Stimulated activated CD8-positive, alpha-beta memory T cell treated with anti-CD3 and anti-CD28 coated beads, Interleukin-4, amount 100 ng/mL, for 48 hours (primary cell): ENCODE measurements around the gene MCCC2.
"Not testable (repeated sequence)": the region's sequence is repeated elsewhere in the genome, so short reads cannot be mapped to it uniquely, and the experiment has no call there.

Experiments
- DNase-seq: peaks from one replicate; pipeline ENCODE4 v3.0.0-alpha.2; 2020

MCCC2 gene

DNA sequence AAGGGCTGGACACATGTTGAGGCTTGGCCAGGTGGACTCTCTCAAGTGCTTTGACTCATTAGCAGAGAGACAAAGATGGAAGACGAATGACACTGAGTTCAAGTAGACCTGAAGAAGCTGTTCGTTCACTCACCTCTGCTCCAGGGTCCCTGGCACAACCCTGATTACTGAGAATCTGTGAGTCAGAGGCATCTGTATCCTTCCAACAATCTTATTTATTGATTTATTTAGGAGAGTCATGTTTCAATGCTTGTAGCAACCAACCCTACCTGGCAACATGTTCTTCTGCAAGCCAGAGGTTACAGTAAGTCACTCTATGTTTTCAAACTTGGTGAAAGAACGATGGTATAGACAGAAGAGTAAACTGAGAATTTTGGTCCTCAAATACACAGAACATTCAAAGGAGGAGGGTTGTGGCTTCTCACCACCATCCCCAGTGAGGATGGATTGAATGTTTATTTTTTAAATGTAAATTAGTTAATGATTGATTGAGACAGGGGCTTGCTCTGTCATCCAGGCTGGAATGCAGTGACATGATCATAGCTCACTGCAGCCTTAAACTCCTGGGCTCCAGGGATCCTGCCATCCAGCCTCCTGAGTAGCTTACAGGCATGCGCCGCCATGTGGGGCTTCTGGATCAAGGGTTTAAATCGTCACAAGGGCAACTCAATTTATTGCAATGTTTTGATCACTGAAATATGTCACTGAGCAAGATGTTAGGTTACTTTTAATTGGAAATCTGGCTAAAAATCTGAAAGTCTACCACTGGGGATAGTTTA, 76.2 kb downstream of the MCCC2 start:
- DNase-seq, result no peak

DNA sequence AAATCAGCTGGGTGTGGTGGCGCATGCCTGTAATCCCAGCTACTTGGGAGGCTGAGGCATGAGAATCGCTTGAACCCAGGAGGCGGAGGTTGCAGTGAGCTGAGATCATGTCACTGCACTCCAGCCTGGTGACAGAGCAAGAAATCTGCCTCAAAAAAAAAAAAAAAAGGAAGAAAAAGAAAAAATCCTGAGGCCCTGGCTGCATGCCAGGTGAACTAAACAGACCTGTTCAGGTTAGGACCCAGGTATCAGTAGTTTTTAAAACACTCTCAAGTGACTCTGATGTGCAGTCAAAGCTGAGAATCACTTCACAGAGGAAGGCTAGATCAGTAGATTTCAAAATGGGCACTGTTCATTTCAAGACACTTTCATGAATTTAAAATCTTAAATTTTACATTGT, 77.5 kb downstream of the MCCC2 start:
- not testable (repeated sequence) for DNase-seq

- DNase-seq, result no peak
Observed at GRCh38 chr5:71666321-71666720, 79.2 kb downstream of the MCCC2 start.

DNA sequence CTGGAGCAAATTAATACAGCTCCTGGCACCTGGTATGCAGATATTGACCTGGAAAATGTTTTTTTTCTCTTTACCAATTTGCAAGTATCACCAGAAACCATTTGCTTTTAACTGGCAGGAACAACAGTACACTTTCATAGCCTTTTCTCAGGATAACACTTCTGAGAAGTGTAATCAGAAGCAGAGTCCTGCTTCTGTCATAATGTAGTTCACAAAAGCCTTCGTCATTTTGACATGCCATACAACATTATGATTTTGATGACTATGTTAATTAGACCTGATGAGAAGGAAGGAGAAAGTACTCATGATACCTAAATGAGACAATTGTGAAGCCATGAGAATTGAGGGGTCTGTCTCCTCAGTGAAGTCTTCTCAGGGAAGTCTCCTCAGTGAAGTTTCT, 90.8 kb downstream of the MCCC2 start:
- no peak for DNase-seq

DNA sequence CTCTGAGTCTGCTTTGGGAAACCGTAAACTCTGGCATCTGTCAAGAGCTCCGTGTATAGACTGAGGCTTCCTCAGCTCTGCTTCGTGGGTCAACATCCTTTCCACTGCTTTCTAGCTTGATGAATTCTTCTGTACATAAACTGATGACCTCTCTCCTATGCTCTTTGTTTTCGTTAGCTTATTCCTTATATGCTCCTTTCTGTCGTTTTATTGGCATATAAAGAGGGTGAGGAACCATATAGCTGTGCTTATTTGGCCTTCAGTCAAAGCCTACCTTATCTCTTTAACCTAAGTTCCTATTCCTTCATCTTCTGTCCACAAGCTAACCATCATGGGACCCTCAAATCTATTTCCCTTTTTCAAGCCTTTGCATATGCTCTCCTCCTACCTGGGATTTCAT, 92.6 kb downstream of the MCCC2 start:
- DNase-seq, result no peak

GRCh38 chr5:71680510-71680909, 93.4 kb downstream of the MCCC2 start:
- no peak for DNase-seq

DNA sequence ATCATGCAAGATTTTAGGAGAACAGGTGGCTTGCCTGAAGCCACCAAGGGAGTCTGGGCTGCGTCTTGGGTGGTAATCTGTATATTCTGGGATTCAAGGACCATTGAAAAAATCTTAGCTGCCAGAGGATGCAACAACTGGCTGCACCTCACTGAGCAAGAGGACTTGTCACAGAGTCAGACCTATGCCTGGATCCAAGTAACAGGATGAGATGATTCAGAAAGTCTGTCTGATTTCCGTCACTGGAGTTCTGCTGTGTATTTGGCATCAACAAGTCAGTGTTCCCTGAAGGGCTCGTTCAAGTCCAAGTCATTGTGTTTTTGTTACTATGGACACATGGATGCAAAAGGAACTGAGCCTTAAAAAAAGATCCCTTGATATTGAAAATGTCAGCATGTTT, 94.2 kb downstream of the MCCC2 start:
- no peak for DNase-seq

DNA sequence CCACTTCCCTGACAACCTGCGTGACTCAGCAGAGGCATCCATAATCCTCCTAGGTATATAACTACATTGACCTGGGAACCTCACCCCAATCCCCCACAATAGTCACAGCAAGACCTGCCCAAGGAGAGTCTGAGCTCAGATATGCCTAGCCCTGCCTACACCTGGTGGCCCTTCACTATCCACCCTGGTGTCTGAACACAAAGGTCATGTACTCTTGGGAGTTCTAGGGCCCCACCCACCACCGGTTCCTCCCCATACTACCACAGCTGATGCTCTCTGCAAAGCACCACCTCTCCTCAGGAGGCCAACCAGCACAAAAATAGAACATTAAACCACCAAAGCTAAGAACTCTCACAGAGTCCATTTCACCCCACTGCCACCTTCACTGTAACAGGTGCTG, 97.2 kb downstream of the MCCC2 start:
- DNase-seq, result no peak

DNA sequence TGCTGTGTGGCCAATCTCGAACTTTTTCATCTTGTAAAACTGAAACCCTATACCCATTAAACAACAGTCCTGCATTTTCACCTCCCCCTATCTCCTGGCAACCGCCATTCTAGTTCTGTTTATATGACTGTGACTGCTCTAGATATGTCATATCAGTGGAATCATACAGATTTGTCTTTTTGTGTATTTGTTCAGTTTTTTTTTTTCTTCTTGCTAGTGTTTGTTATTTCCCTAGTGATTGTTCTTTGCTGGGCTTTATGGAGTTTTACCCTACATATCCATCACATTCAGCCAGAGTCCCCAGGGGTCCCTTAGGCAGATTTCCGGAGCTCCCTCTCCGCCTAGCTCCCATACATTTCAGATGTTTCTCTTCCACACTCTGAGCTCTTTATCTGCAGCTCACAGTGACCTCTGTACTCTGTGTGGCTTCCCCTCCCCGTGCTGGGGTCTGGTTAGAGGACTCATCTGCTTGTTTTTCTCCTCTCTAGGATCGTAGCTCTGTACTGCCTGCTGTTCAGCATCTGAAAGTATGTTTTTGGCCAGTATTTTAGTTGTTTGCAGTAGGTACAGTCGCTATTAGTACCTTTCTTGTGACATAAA, 106.8 kb downstream of the MCCC2 start:
- no peak for DNase-seq

- no peak for DNase-seq
Observed at GRCh38 chr5:71695071-71695470, 107.9 kb downstream of the MCCC2 start.

DNA sequence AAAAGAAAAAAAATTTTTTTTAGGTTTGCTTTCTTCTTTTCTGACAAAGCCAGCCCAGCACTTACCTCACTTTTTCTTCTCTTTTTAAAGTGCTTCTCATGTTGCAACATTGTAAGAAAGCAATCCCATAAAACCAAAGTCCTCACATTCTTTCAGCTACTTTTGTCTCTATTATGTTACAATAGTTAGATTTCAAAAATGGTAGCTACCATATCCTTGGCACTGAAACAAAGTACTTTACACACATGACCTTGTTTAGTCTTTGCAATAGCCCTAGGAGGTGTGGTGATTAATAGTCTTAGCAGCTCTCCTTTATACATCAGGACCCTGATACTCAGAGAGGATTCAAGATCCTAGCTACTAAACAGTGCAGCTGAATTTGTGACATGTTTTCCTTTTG, 108.5 kb downstream of the MCCC2 start:
- no peak for DNase-seq

- no peak for DNase-seq
Observed at GRCh38 chr5:71697967-71698366, 110.8 kb downstream of the MCCC2 start.

- DNase-seq, result no peak
Observed at GRCh38 chr5:71699233-71699632, 112.1 kb downstream of the MCCC2 start.

- DNase-seq, result no peak
Observed at GRCh38 chr5:71699751-71700150, 112.6 kb downstream of the MCCC2 start.

GRCh38 chr5:71700803-71701202, 113.7 kb downstream of the MCCC2 start:
- DNase-seq, result no peak

DNA sequence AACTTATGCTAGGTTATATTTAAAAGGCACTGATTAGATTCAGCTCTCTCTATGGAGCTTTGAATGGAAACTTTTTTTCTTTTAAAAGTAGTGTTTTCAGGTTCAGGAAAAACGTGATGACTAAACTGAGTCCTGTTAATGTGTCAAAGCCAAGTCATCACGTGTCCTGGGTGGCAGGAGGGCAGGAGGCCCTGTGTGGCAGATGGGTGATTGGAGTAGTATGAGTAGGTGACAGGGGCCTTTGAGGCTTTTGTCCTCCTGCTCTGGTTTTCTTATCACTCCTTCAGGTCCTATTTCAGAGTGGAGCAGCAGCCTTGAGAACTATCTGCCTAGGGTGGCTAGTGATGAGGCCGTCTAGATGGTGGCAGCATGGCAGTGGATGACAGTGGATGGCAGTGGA, 114.3 kb downstream of the MCCC2 start:
- DNase-seq, result no peak

DNA sequence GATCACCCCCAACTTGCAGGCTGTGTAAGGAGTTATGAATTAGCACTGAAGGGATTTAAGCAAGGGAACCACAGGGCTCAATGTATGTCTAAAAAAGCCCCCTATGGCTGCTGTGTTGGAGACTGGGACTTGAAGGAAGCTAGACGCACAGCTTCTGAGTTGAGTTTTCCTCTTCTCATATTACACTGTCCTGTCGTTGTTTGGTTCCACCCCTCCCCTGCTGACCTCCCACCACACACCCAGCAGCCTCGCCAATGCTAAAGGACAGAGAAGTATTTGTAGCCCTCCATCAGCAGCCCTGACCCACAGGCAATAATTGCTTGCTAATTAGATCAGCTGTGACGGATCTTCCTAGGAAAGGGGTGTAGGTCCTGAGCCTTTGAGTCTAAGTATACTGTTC, 116.8 kb downstream of the MCCC2 start:
- DNase-seq, result no peak

DNA sequence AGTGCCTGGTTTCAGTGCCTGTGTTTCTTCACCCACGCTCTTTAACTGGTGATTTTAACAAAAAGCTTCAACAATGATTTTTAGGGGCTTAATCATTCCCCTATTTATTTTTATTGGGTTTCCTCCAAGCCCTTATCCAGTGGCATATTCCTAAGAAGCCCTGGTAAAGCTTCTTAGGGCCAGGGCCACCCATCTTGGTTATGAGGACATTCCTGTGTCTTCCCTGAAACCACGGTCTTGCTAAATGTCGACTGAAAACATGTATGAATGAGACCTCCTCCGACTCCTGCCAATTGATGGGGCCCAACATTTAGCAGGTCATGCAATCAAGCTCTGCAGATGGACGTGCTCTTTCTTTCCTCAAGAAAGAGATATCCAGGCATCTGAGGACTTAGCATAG, 118.3 kb downstream of the MCCC2 start:
- no peak for DNase-seq

- DNase-seq, result no peak
Observed at GRCh38 chr5:71706906-71707305, 119.8 kb downstream of the MCCC2 start.
